Keratinocyte (primary cell): ENCODE data around the gene RPL38. TPM values are rescaled to one million over a fixed set of nuclear protein-coding genes. Genes with fewer than 3 reads are reported as not detected.

Source experiments
- DNase-seq: peaks from one replicate; pipeline ENCODE4 v3.0.0-alpha.2; 2011; ENCODE audit warnings: low read depth, missing footprints, low spot score
- FAIRE-seq: peaks from 2 replicates; lab custom pipeline; 2011; peaks lifted over from hg19 to GRCh38; lab: Jason Lieb, UNC
- H2AFZ ChIP-seq: 2 replicates; pipeline ENCODE4 v1.6.0; 2012; ENCODE audit warnings: low read length, control low read depth, inconsistent platforms; ENCODE audit not compliant: control insufficient read depth
- H3K27ac ChIP-seq: 2 replicates; pipeline ENCODE4 v1.5.1; 2011; ENCODE audit warnings: low read length; ENCODE audit not compliant: control insufficient read depth, insufficient read depth
- H3K27me3 ChIP-seq: 3 replicates; pipeline ENCODE4 v1.6.0; 2011; ENCODE audit warnings: low read length; ENCODE audit not compliant: control insufficient read depth, insufficient read depth; ENCODE audit errors: extremely low read depth
- H3K36me3 ChIP-seq, 2 experiments: 2 replicates in 1 of 2; 3 replicates in 1 of 2; pipeline ENCODE4 v1.5.1; 2011; ENCODE audit warnings: low read length in 2 of 2, mild to moderate bottlenecking in 1 of 2; ENCODE audit not compliant: control insufficient read depth in 2 of 2, insufficient read depth in 2 of 2; ENCODE audit errors: extremely low read depth in 1 of 2
- H3K4me1 ChIP-seq: 3 replicates; pipeline ENCODE4 v1.5.1; 2011; ENCODE audit warnings: low read length; ENCODE audit not compliant: control insufficient read depth, insufficient read depth; ENCODE audit errors: extremely low read depth
- H3K4me2 ChIP-seq: 3 replicates; pipeline ENCODE4 v1.6.0; 2011; ENCODE audit warnings: low read depth, low read length; ENCODE audit not compliant: control insufficient read depth, insufficient read depth; ENCODE audit errors: extremely low read depth
- H3K4me3 ChIP-seq, 3 experiments: fragments of 200-600 bp in 1 of 3; sonication (generic) in 1 of 3; 2 replicates in 2 of 3; 3 replicates in 1 of 3; pipeline ENCODE4 v1.5.1; 2011 to 2016; ENCODE audit warnings: low read length in 3 of 3, mild to moderate bottlenecking in 3 of 3, control low read depth in 2 of 3, inconsistent platforms in 1 of 3, low read depth in 1 of 3, mixed read lengths in 1 of 3, mixed run types in 1 of 3, moderate library complexity in 1 of 3; ENCODE audit not compliant: control insufficient read depth in 2 of 3, insufficient read depth in 2 of 3; ENCODE audit errors: extremely low read depth in 1 of 3
- H3K79me2 ChIP-seq: 2 replicates; pipeline ENCODE4 v1.6.0; 2012; ENCODE audit warnings: low read length; ENCODE audit not compliant: control insufficient read depth, insufficient read depth
- H3K9ac ChIP-seq: 3 replicates; pipeline ENCODE4 v1.6.0; 2011; ENCODE audit warnings: low read length; ENCODE audit not compliant: control insufficient read depth, insufficient read depth; ENCODE audit errors: extremely low read depth
- H3K9me1 ChIP-seq: 3 replicates; pipeline ENCODE4 v1.6.0; 2011; ENCODE audit warnings: low read length; ENCODE audit not compliant: control insufficient read depth, insufficient read depth; ENCODE audit errors: extremely low read depth
- H3K9me3 ChIP-seq: 2 replicates; pipeline ENCODE4 v1.5.1; 2012; ENCODE audit warnings: low read depth, low read length; ENCODE audit not compliant: control insufficient read depth
- H4K20me1 ChIP-seq: 3 replicates; pipeline ENCODE4 v1.6.0; 2011; ENCODE audit warnings: low read length; ENCODE audit not compliant: control insufficient read depth, insufficient read depth; ENCODE audit errors: extremely low read depth
- CTCF ChIP-seq, 3 experiments: IDR thresholded peaks in 1 of 3; conservative IDR thresholded peaks in 1 of 3; optimal IDR thresholded peaks in 1 of 3; 2 replicates in 2 of 3; 3 replicates in 1 of 3; pipeline versions ENCODE3 to v1.5.1; 2011; ENCODE audit warnings: low read length in 3 of 3, mild to moderate bottlenecking in 3 of 3, moderate library complexity in 2 of 3, control low read depth in 1 of 3, inconsistent platforms in 1 of 3; ENCODE audit not compliant: insufficient read depth in 2 of 3; ENCODE audit errors: extremely low read depth in 1 of 3
- EZH2 ChIP-seq: IDR thresholded peaks from one replicate; pipeline ENCODE4 v1.6.1; 2012; ENCODE audit warnings: inconsistent platforms, mild to moderate bottlenecking, low read length, moderate library complexity
- dilution Hi-C: fragments of 300-500 bp; cut with MboI; formaldehyde crosslinking; loops from one replicate; pipeline ENCODE4 v1.7.0; 2020; ENCODE audit warnings: low sequenced_read_pairs; ENCODE audit not compliant: extremely low pct_ligation_motif_present
- polyA plus RNA-seq, 5 experiments: library from polyadenylated mRNA; depleted of rRNA in 3 of 5; stranded (reverse) in 3 of 5; stranded (forward) in 1 of 5; unstranded in 1 of 5; fragments of >200 nt; gene quantifications; 1 replicate in 1 of 5; 2 replicates in 3 of 5; 3 replicates in 1 of 5; pipeline versions ENCODE4 v1.2.1 to v1.2.3, GENCODE V29; 2011 to 2012; ENCODE audit warnings: missing spikeins in 2 of 5, low read depth in 1 of 5, low replicate concordance in 1 of 5

The RPL38 gene
- polyA plus RNA-seq, 1 donor (not counting 4 experiments of a cell fraction or from before 2014, with no cell fraction given) = 1,779 TPM

- H3K4me2 ChIP-seq = no peak overlapping the region
- H3K4me1 ChIP-seq = peaks cover 2% of the 10 kb centered on the region
- no peak overlapping the region for H2AFZ ChIP-seq
- H3K9ac ChIP-seq = no peak overlapping the region
- H3K36me3 ChIP-seq = no peaks in the 10 kb centered on the region
- no peak overlapping the region for H3K27ac ChIP-seq
- no peaks in the 10 kb centered on the region for H3K9me3 ChIP-seq
- H3K4me3 ChIP-seq = no peak overlapping the region
- H3K27me3 ChIP-seq = peaks cover 22% of the 10 kb centered on the region
- TF ChIP-seq EZH2 = no peak
- no peak for TF ChIP-seq CTCF (optimal IDR thresholded peaks at IDR 0.05 in 1 of 3, IDR thresholded peaks at IDR 0.05 in 1 of 3, conservative IDR thresholded peaks at IDR 0.05 in 1 of 3; ENCODE audit: extremely low read depth in 1 of 3, insufficient read depth in 2 of 3, low read length in 3 of 3)
- DNase-seq = no peak
- H3K79me2 ChIP-seq = no peaks in the 10 kb centered on the region
- H3K9me1 ChIP-seq = no peaks in the 10 kb centered on the region
- dilution Hi-C loops = no loop called here
- no peaks in the 10 kb centered on the region for H4K20me1 ChIP-seq
- FAIRE-seq = no peak
Observed at GRCh38 chr17:74192950-74193781, 10.3 kb upstream of the RPL38 start.

GRCh38 chr17:74194682-74195081 is 8.8 kb upstream of the RPL38 start:
- TF ChIP-seq EZH2 (no peak), CTCF (optimal IDR thresholded peaks at IDR 0.05 in 1 of 3, IDR thresholded peaks at IDR 0.05 in 1 of 3, conservative IDR thresholded peaks at IDR 0.05 in 1 of 3; ENCODE audit: extremely low read depth in 1 of 3, insufficient read depth in 2 of 3, low read length in 3 of 3) (no peak)
- H3K4me3 ChIP-seq = no peak overlapping the region
- dilution Hi-C loops = no loop called here

More at GRCh38 chr17:74194682-74195081, 8.8 kb upstream of the RPL38 start:
- H3K9me1 ChIP-seq = no peaks in the 10 kb centered on the region
- no peaks in the 10 kb centered on the region for H3K9me3 ChIP-seq
- no peak overlapping the region for H3K27ac ChIP-seq
- H3K9ac ChIP-seq = no peak overlapping the region
- peaks cover 22% of the 10 kb centered on the region for H3K27me3 ChIP-seq
- H3K4me2 ChIP-seq = no peak overlapping the region
- FAIRE-seq (no peak), DNase-seq (no peak)
- H3K79me2 ChIP-seq = no peaks in the 10 kb centered on the region
- no peak overlapping the region for H2AFZ ChIP-seq
- no peaks in the 10 kb centered on the region for H3K36me3 ChIP-seq
- H4K20me1 ChIP-seq = no peaks in the 10 kb centered on the region
- H3K4me1 ChIP-seq = peaks cover 5% of the 10 kb centered on the region
